Mucosa of rectum (tissue), 2 donors: ENCODE data around the gene CYB5R3.

Experiments
- H3K27ac ChIP-seq, 2 donors: one replicate each; pipeline ENCODE4 v1.7.0; 2013; ENCODE audit warnings: inconsistent platforms in 2 of 2, low read depth in 2 of 2, low read length in 2 of 2
- H3K27me3 ChIP-seq, 2 donors: one replicate each; pipeline ENCODE4 v1.7.0; 2013; ENCODE audit warnings: low read length in 2 of 2; ENCODE audit not compliant: control insufficient read depth in 2 of 2, insufficient read depth in 2 of 2
- H3K36me3 ChIP-seq, 2 donors: one replicate each; pipeline ENCODE4 v1.7.0; 2013; ENCODE audit warnings: low read length in 2 of 2; ENCODE audit not compliant: control insufficient read depth in 2 of 2, insufficient read depth in 2 of 2
- H3K4me1 ChIP-seq, 2 donors: one replicate each; pipeline ENCODE4 v1.7.0; 2013; ENCODE audit warnings: low read length in 2 of 2, mild to moderate bottlenecking in 1 of 2; ENCODE audit not compliant: control insufficient read depth in 2 of 2, insufficient read depth in 2 of 2
- H3K4me3 ChIP-seq, 2 donors: one replicate each; pipeline ENCODE4 v1.7.0; 2013; ENCODE audit warnings: low read length in 2 of 2
- H3K9ac ChIP-seq, 2 donors: one replicate each; pipeline ENCODE4 v1.7.0; 2013; ENCODE audit warnings: low read length in 2 of 2, low read depth in 1 of 2, mild to moderate bottlenecking in 1 of 2
- H3K9me3 ChIP-seq, 2 donors: one replicate each; pipeline ENCODE4 v1.7.0; 2013; ENCODE audit warnings: low read length in 2 of 2; ENCODE audit not compliant: control insufficient read depth in 2 of 2
- donor health status: healthy.
- donor health status: Normal muscosa, but diverticular disease.

Gene CYB5R3

DNA sequence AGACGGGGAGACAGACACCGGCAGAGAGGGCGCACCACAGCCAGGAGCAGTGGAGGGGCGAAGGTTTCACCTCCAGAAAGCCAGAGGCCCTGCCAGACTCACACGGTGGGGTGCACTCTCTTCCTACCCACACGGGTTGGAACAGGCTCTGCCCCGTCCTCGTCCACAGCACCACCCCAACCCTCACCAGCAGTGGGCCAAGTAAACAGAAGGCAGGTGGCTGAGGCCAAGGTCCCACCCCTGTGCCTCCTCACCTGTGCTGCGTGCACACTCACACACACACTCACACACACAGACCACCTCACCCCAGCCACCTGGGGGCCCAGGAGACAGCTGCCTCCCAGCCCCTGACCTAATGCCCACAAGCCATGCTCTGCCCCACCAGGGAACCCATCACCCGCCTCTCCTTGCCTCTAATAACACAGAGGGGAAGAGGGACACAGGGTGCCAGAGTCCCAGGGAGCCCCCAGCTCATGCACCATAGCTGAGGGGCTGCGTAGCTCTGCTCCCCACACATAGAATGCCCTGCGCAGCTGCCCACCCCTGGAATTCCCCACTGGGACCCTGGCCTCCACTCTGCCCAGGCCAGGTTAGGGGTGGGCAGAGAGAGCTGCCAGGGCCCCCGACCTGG is 3.1 kb downstream of the CYB5R3 start:
- H3K4me1 ChIP-seq, result peaks cover 58 to 66% of the 10 kb centered on the region in 2 donors
- no peaks in the 10 kb centered on the region for H3K9me3 ChIP-seq
- peak overlapping the region; percentile 56 to 72 for H3K9ac ChIP-seq
- peak overlapping the region; percentile 41 to 44 for H3K4me3 ChIP-seq
- peak overlapping the region; percentile 78 to 83 for H3K27ac ChIP-seq
- no peaks in the 10 kb centered on the region for H3K36me3 ChIP-seq
- no peaks in the 10 kb centered on the region for H3K27me3 ChIP-seq

DNA sequence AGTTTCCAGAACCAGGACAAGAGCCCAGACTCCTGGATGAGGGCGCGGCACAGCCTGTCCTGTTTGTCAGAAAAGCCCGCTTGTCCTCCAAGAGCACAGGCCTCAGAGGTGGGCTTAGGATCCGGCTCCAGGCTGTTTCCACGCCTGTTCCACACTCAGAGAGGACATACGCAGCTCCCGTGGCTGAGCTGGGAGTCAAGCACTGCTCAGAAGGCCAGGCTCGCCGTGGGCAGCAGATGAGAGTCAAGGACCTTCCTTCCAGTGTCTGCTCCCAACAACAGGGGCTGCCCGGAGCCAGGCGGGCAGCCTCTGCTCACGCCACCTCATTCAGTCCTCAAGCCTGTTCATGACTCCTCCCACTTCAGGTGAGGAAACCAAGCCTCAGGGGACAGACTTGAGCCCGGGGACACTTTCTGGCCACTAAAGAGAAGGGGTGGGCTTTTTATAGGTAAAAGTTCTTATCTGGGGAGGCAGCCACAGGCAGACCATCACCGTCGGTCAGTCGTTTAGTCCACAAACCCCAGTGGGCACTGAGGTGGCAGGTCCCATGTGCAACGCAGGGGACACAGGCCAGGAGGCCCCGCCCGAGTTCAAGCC is 3.8 kb downstream of the CYB5R3 start:
- Histone ChIP-seq H3K9me3 (no peaks in the 10 kb centered on the region), H3K27ac (peak overlapping the region; percentile 78 to 83), H3K36me3 (no peaks in the 10 kb centered on the region), H3K4me1 (peaks cover 58 to 66% of the 10 kb centered on the region in 2 donors), H3K27me3 (no peaks in the 10 kb centered on the region), H3K9ac (peak overlapping the region; percentile 34 to 72), H3K4me3 (peak overlapping the region; percentile 41)

DNA sequence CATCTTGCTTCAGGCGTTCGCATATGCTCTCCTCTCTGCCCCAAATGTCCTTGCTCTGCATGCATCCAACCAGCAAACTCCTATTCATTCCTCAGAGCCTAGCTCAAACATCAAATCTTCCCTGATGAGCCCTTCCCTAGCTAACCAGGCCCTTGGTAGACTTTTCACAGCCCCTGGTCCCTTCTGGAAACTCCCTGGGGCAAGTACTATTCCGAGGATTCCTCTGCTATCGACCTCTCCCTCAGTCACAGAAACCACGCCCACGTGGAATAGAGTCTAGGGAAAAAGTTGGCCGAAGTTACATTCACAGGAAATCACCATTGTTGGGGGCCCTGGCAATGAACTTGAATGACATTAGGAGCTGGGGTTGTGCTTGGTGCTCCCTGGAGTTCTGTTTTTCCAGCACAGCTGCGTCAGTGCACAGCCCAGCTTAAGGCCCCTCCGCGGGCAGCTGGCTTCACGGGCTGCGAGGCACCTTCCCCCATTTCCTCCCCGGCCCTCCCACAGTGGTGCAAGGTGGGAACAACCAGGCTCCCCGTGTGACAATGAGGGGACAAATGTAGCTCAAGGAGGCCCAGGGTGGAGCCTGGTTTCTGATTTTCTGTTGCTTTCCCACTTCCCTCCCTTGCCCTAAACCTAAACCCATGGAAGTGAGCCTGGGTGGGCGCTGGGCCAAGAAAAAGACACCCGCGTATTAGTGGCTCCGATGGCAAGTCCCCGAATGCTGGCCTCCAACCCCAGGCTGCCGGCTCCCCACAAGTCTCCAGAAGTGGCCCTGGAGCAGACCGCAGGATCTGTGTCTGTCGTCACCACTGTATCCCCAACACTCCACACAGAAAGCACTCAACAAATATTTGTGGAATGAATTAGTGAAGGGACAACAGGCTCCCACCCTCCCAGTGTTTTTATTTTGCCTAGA is 4.5 kb downstream of the CYB5R3 start:
- peak overlapping the region in 1 of 2 donors; percentile 7 for H3K4me3 ChIP-seq
- H3K36me3 ChIP-seq, result no peaks in the 10 kb centered on the region
- peaks cover 58 to 66% of the 10 kb centered on the region in 2 donors for H3K4me1 ChIP-seq
- H3K27ac ChIP-seq, result peak overlapping the region; percentile 78 to 83
- H3K27me3 ChIP-seq, result no peaks in the 10 kb centered on the region
- H3K9ac ChIP-seq, result peak overlapping the region; percentile 35 to 72
- no peaks in the 10 kb centered on the region for H3K9me3 ChIP-seq

DNA sequence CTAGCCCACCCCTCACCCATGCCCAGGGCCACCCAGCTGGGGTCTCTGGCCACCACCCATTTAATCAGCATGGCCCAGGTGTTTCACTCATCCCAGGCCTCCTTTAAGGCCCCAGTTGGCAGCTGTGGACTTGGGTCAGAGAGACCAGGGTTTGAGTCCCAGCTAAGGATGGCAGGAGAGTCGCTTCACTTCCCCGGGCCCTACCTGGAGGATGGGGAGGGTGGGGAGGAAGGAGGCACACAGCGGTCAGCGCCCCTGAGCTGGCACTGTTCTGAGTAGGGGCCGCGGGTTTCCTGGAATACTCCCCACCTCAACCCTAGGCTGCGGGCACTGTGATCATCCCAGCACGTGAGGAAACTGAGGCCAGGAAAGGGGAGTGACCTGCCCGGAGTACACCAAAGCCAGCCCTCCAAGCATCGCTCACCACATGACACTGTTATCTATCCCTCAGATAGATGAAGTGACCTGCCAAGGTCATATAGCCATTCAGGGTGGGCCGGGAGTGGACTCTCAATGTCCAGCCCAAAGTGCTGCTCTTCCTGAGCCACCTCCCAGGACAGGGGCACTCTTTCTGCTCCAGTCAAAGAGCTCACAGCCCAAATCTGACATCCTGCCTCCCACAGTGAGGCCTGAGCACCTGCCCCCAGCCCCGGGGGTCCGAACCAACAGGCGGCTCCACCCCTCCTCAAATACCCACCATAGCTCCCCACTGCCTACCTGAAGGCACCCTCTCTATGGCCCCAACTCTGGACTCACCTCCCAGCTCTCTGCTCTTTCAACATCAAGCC is 5.4 kb downstream of the CYB5R3 start:
- Histone ChIP-seq H3K27me3 (no peaks in the 10 kb centered on the region), H3K4me1 (peaks cover 58 to 63% of the 10 kb centered on the region in 2 donors), H3K9me3 (no peaks in the 10 kb centered on the region), H3K36me3 (no peaks in the 10 kb centered on the region), H3K4me3 (no peak overlapping the region), H3K27ac (peak overlapping the region; percentile 78 to 83), H3K9ac (peak overlapping the region; percentile 35 to 72)

DNA sequence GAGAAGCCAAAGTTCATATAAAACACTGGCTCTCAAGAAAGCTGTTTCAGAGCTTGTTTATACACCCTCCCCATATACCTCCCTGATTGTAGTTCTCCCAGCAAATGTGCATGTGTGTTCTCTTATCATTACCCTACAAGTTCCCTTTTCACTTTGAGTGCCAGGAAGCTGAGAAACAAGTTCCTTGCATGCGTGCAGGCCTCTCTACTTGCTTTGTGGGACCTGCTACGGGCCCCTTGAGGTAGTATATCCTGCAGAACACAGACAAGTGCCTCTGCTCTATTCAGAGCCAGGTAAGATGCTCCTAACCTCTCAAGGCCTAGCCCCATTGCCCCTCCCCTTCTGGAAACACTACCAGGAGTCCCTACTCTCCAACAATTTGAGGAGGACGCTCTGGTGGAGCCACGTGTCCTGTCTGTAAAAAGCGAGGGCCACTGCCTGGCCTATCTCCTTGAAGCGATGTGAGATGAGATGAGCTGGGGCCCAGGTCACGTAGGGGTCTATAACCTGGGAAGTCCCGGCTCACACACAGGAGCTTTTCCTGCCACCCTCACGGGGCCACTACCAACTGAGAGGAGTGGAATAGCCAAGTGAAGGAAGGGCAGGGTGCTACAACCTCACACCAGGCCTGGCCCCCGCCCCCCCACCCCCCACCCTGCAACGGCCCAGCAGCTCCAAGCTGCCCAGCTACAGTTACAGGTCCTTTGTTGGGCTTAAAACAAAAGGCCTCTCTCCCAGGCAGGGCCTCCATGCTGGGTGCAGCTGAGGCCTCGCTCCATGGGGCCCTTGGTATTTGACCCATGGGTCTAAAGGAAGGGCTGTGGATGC is 6.2 kb downstream of the CYB5R3 start:
- peak overlapping the region in 1 of 2 donors; percentile 1 for H3K4me3 ChIP-seq
- no peaks in the 10 kb centered on the region for H3K27me3 ChIP-seq
- peak overlapping the region; percentile 16 to 48 for H3K27ac ChIP-seq
- no peaks in the 10 kb centered on the region for H3K9me3 ChIP-seq
- no peaks in the 10 kb centered on the region for H3K36me3 ChIP-seq
- peaks cover 51 to 56% of the 10 kb centered on the region in 2 donors for H3K4me1 ChIP-seq
- peak overlapping the region in 1 of 2 donors; percentile 34 for H3K9ac ChIP-seq

DNA sequence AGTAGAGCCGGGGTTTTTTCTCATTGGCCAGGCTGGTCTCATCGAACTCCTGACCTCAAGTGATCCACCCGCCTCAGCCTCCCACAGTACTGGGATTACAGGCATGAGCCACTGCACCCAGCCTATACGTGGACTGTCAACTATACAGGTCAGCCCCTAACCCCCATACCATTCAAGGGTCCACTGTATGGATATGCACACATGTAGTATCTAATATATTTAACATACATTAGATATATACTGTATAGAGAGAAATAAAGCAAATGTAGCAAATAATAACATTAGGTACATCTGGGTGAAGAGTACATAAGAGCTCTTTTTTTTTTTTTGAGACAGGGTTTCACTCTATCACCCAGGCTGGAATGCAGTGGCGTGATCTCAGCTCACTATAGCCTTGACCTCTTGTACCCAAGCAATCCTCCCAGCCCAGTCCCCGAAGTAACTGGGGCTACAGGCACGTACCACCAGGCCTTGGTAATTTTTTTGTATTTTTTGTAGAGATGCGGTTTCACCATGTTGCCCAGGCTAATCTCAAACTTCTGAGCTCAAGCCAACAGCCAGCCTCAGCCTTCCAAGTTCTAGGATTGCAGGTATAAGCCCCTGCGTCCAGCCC is 7.3 kb downstream of the CYB5R3 start:
- no peaks in the 10 kb centered on the region for H3K9me3 ChIP-seq
- no peaks in the 10 kb centered on the region for H3K27me3 ChIP-seq
- H3K4me3 ChIP-seq, result no peak overlapping the region
- no peaks in the 10 kb centered on the region for H3K36me3 ChIP-seq
- H3K9ac ChIP-seq, result no peak overlapping the region
- H3K27ac ChIP-seq, result no peak overlapping the region
- H3K4me1 ChIP-seq, result peaks cover 40 to 45% of the 10 kb centered on the region in 2 donors

DNA sequence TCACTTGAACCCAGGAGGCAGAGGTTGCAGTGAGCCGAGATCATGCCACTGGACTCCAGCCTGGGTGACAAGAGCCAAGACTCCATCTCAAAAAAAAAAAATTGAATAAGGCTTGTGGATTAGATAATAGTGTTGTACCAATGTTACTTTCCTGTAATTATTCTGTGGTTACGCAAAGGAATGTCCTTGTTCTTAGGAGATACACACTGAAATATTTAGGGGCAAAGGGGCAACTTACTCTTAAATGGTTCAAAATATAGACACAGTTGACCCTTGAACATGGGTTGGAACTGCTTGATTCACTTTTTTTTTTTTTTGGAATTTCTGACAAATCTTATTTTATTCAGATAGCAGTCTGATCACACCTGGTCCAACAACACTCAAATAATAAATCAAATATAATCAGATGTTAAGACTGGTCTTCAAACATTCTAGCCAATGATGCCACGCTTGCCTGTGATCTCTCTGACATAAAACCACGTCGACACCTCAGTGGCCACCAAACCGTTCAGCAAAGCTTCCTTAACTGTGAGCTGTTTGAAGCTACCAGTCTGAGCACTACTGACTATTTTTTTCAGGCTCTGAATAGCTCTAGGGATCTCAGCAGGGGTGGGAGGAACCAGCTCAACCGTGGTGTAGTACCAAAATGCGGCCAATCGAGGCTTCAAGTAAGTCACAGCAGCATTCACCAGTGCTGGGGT is 9.5 kb downstream of the CYB5R3 start:
- H3K4me1 ChIP-seq, result peaks cover 18 to 23% of the 10 kb centered on the region in 2 donors
- H3K9ac ChIP-seq, result no peak overlapping the region
- H3K36me3 ChIP-seq, result peaks cover 5 to 11% of the 10 kb centered on the region in 2 donors
- H3K27me3 ChIP-seq, result no peaks in the 10 kb centered on the region
- no peak overlapping the region for H3K4me3 ChIP-seq
- H3K27ac ChIP-seq, result no peak overlapping the region
- no peaks in the 10 kb centered on the region for H3K9me3 ChIP-seq

DNA sequence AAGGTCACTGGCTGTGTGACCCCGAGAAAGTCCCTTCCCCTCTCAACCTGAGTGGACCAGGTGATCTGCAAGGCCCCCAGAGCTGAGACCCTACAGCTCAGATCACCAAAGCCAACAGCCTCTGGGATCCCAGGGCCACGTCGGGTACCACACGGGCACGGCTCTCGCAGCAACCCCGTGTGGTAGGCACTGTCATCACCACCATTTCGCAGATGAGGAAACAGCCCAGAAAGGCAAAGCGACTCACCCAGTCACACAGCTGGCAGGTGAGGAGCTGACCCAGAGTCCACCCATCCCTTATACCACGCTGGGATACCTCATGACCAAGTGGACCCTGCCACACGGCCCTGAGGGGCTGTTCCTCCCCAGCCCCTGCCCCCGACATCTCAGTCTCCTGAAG is 11.6 kb downstream of the CYB5R3 start:
- no peak overlapping the region for H3K9ac ChIP-seq
- H3K9me3 ChIP-seq, result no peaks in the 10 kb centered on the region
- no peak overlapping the region for H3K27ac ChIP-seq
- H3K4me1 ChIP-seq, result peaks cover 0 to 3% of the 10 kb centered on the region in 2 donors
- H3K4me3 ChIP-seq, result no peak overlapping the region
- peaks cover 15 to 22% of the 10 kb centered on the region in 2 donors for H3K36me3 ChIP-seq
- H3K27me3 ChIP-seq, result no peaks in the 10 kb centered on the region
